Keratinocyte (primary cell): Measurements from ENCODE around the gene NCR2.

Source experiments
- CTCF ChIP-seq, 3 experiments: IDR thresholded peaks in 1 of 3; conservative IDR thresholded peaks in 1 of 3; optimal IDR thresholded peaks in 1 of 3; 2 replicates in 2 of 3; 3 replicates in 1 of 3; pipeline versions ENCODE3 to v1.5.1; 2011; ENCODE audit warnings: low read length in 3 of 3, mild to moderate bottlenecking in 3 of 3, moderate library complexity in 2 of 3, control low read depth in 1 of 3, inconsistent platforms in 1 of 3; ENCODE audit not compliant: insufficient read depth in 2 of 3; ENCODE audit errors: extremely low read depth in 1 of 3
- EZH2 ChIP-seq: IDR thresholded peaks from one replicate; pipeline ENCODE4 v1.6.1; 2012; ENCODE audit warnings: inconsistent platforms, mild to moderate bottlenecking, low read length, moderate library complexity

GRCh38 chr6:41359617-41360313 lies 24.4 kb downstream of the NCR2 start:
- TF ChIP-seq EZH2 (no peak), CTCF (optimal IDR thresholded peaks at IDR 0.05 in 1 of 3, IDR thresholded peaks at IDR 0.05 in 1 of 3, conservative IDR thresholded peaks at IDR 0.05 in 1 of 3; ENCODE audit: extremely low read depth in 1 of 3, insufficient read depth in 2 of 3, low read length in 3 of 3) (no peak)
